Spleen (tissue), 11 donors: ENCODE measurements around the gene AFTPH. TPM values are rescaled to one million over a fixed set of nuclear protein-coding genes. Genes with fewer than 3 reads are reported as not detected.

Source experiments
- DNase-seq: peaks from one replicate; pipeline ENCODE4 v3.0.0-alpha.2; 2020
- H3K27ac ChIP-seq, 8 donors: fragments of 200-600 bp; sonication (generic) in 7 of 8; 1 replicate in 4 of 8; 2 replicates in 4 of 8; pipeline versions ENCODE4 v1.5.0 to v1.8.0; 2016 to 2021; ENCODE audit warnings: inconsistent platforms in 4 of 8, mild to moderate bottlenecking in 4 of 8, moderate library complexity in 1 of 8
- H3K27me3 ChIP-seq, 7 donors: fragments of 200-600 bp; sonication (generic) in 6 of 7; replicated peaks in 1 of 7; 1 replicate in 4 of 7; 2 replicates in 3 of 7; pipeline versions ENCODE4 v1.5.0 to v1.8.0; 2016 to 2021; ENCODE audit warnings: inconsistent platforms in 3 of 7, mild to moderate bottlenecking in 1 of 7
- H3K36me3 ChIP-seq, 6 donors: fragments of 200-600 bp; sonication (generic) in 5 of 6; 1 replicate in 4 of 6; 2 replicates in 2 of 6; pipeline versions ENCODE4 v1.5.0 to v1.8.0; 2016 to 2021; ENCODE audit warnings: inconsistent platforms in 2 of 6
- H3K4me1 ChIP-seq, 6 donors: fragments of 200-600 bp; sonication (generic) in 5 of 6; 1 replicate in 3 of 6; 2 replicates in 3 of 6; pipeline versions ENCODE4 v1.5.0 to v1.8.0; 2016 to 2021; ENCODE audit warnings: inconsistent platforms in 3 of 6
- H3K4me3 ChIP-seq, 8 donors: fragments of 200-600 bp; sonication (generic) in 7 of 8; 1 replicate in 4 of 8; 2 replicates in 4 of 8; pipeline versions ENCODE4 v1.5.0 to v1.8.0; 2016 to 2021; ENCODE audit warnings: inconsistent platforms in 4 of 8, mild to moderate bottlenecking in 4 of 8, moderate library complexity in 2 of 8
- H3K9me3 ChIP-seq, 8 donors: fragments of 200-600 bp; sonication (generic) in 7 of 8; 1 replicate in 4 of 8; 2 replicates in 4 of 8; pipeline versions ENCODE4 v1.5.0 to v1.8.0; 2016 to 2021; ENCODE audit warnings: inconsistent platforms in 4 of 8
- CTCF ChIP-seq, 11 experiments: fragments of 200-600 bp in 7 of 11; fragments of 450-650 bp in 4 of 11; sonication (generic) in 4 of 11; IDR thresholded peaks in 8 of 11; conservative IDR thresholded peaks in 3 of 11; 1 replicate in 7 of 11; 2 replicates in 4 of 11; pipeline versions ENCODE4 v1.4.0 to v1.8.0; 2016 to 2021; ENCODE audit warnings: antibody characterized with exemption in 11 of 11, inconsistent platforms in 4 of 11, mild to moderate bottlenecking in 1 of 11
- POLR2A ChIP-seq, 3 donors: fragments of 450-650 bp; IDR thresholded peaks; one replicate each; pipeline ENCODE4 v1.5.1; 2017; ENCODE audit warnings: antibody characterized with exemption in 3 of 3, mild to moderate bottlenecking in 1 of 3
- POLR2AphosphoS5 ChIP-seq, 3 donors: sonication (generic); formaldehyde crosslinking; IDR thresholded peaks; one replicate each; pipeline ENCODE4 v1.5.1; 2017; ENCODE audit warnings: antibody characterized with exemption in 3 of 3
- WGBS, 5 donors: extraction: QIAGEN DNeasy Blood & Tissue Kit in 3 of 5; methylation state at CpG; one replicate each; pipeline versions ENCODE4 v1.1.5 to v1.1.7; 2013 to 2018; 5-methylcytosine and 5-hydroxymethylcytosine counted together
- intact Hi-C: fragments of 100-400 bp; cut with DNase I; formaldehyde crosslinking; loops from one replicate; pipeline ENCODE4 v1.15.0; 2023; ENCODE audit warnings: low total_unique reads
- polyA plus RNA-seq, 3 donors: library from polyadenylated mRNA; stranded (reverse); fragments of 200-250 nt; gene quantifications; one replicate each; pipeline ENCODE4 v1.2.1, GENCODE V29; 2013
- total RNA-seq, 7 donors: library from RNA; depleted of rRNA in 3 of 7; stranded (reverse); fragments of >200 nt in 3 of 7; fragmentation: NEBNext Ultra II Directional in 4 of 7; extraction: Animal tissue kit (Norgen Biotek cat#: 25700) in 4 of 7; gene quantifications; one replicate each; pipeline versions ENCODE4 v1.1.0 to v1.2.1, GENCODE V29; 2016 to 2021
- donor health status: healthy with polysubstance abuse.
- donor health status: DM: no; HTN: no; CAD: no; lungs with moderate emphysema.
- donor health status: DM: no; HTN: no; CAD: no.
- donor health status: Bipolar disorder and iron deficiency.
- donor health status: healthy.
- donor health status: DM: no; HTN: no; CAD: no.
- donor health status: DM: yes; HTN: yes; CAD: no.

AFTPH gene
- total and polyA plus RNA-seq, 10 donors: 36.9 to 71.1 (median 49.9) TPM

- no peak overlapping the region for H3K4me3 ChIP-seq
- WGBS, 5 donors: 94 to 98% (median 97%) methylated on average over 6 of the region's 6 CpGs
- intact Hi-C loops: no loop called here
- H3K27me3 ChIP-seq: no peaks in the 10 kb centered on the region
- H3K9me3 ChIP-seq: no peaks in the 10 kb centered on the region
- TF ChIP-seq POLR2AphosphoS5 (IDR thresholded peaks at IDR 0.05) (no peak), CTCF (IDR thresholded peaks at IDR 0.05 in 8 of 11, conservative IDR thresholded peaks at IDR 0.05 in 3 of 11) (no peak), POLR2A (IDR thresholded peaks at IDR 0.05) (no peak)
- no peak overlapping the region for H3K27ac ChIP-seq
- peaks cover 0 to 7% (median 0%) of the 10 kb centered on the region in 6 donors for H3K4me1 ChIP-seq
- no peak for DNase-seq
- peaks cover 0 to 8% (median 2%) of the 10 kb centered on the region in 6 donors for H3K36me3 ChIP-seq
These were observed 74.1 kb downstream of the AFTPH start for GRCh38 chr2:64598226-64598625.

- Histone ChIP-seq H3K4me3 (no peak overlapping the region), H3K9me3 (peaks cover 0 to 5% (median 0%) of the 10 kb centered on the region in 8 donors), H3K36me3 (no peaks in the 10 kb centered on the region), H3K27ac (no peak overlapping the region), H3K4me1 (peaks cover 0 to 7% (median 0%) of the 10 kb centered on the region in 6 donors), H3K27me3 (no peaks in the 10 kb centered on the region)
- TF ChIP-seq CTCF (IDR thresholded peaks at IDR 0.05 in 8 of 11, conservative IDR thresholded peaks at IDR 0.05 in 3 of 11): no peak
- TF ChIP-seq POLR2AphosphoS5 (IDR thresholded peaks at IDR 0.05): no peak
- no peak for TF ChIP-seq POLR2A (IDR thresholded peaks at IDR 0.05)
- WGBS, 5 donors: 42 to 59% (median 48%) methylated on average over 3 of the region's 3 CpGs
- DNase-seq: no peak
- intact Hi-C loops: no loop called here
These were observed 75.3 kb downstream of the AFTPH start for GRCh38 chr2:64599469-64599868.

GRCh38 chr2:64601034-64601754 lies 77.1 kb downstream of the AFTPH start:
- no peak for TF ChIP-seq POLR2AphosphoS5 (IDR thresholded peaks at IDR 0.05)
- no peak for TF ChIP-seq CTCF (IDR thresholded peaks at IDR 0.05 in 8 of 11, conservative IDR thresholded peaks at IDR 0.05 in 3 of 11)
- no peak for TF ChIP-seq POLR2A (IDR thresholded peaks at IDR 0.05)
- Histone ChIP-seq H3K9me3 (peaks cover 0 to 5% (median 0%) of the 10 kb centered on the region in 8 donors), H3K36me3 (no peaks in the 10 kb centered on the region), H3K4me3 (no peak overlapping the region), H3K4me1 (peaks cover 0 to 7% (median under 1%) of the 10 kb centered on the region in 6 donors), H3K27ac (no peak overlapping the region), H3K27me3 (no peaks in the 10 kb centered on the region)
- DNase-seq: no peak
- intact Hi-C loops: no loop called here
- WGBS, 5 donors: 83 to 86% (median 86%) methylated on average over 8 of the region's 8 CpGs

- Histone ChIP-seq H3K4me3 (no peak overlapping the region), H3K27me3 (no peaks in the 10 kb centered on the region), H3K27ac (no peak overlapping the region), H3K4me1 (peaks cover under 1 to 12% (median 7%) of the 10 kb centered on the region in 6 donors), H3K36me3 (no peaks in the 10 kb centered on the region), H3K9me3 (peaks cover 0 to 5% (median 0%) of the 10 kb centered on the region in 8 donors)
- no peak for TF ChIP-seq POLR2A (IDR thresholded peaks at IDR 0.05)
- TF ChIP-seq CTCF (IDR thresholded peaks at IDR 0.05 in 8 of 11, conservative IDR thresholded peaks at IDR 0.05 in 3 of 11): no peak
- no peak for TF ChIP-seq POLR2AphosphoS5 (IDR thresholded peaks at IDR 0.05)
- WGBS, 5 donors: 84 to 88% (median 87%) methylated on average over 12 of the region's 12 CpGs
- intact Hi-C loops: no loop called here
- DNase-seq: no peak
These were observed 77.8 kb downstream of the AFTPH start for GRCh38 chr2:64601785-64602391.
